Epidermal melanocyte (primary cell): ENCODE results near the gene MKX.

Experiments
- DNase-seq: peaks from one replicate; pipeline ENCODE4 v3.0.0; 2011; ENCODE audit warnings: low spot score; ENCODE audit not compliant: insufficient read length

The MKX gene, protein sequence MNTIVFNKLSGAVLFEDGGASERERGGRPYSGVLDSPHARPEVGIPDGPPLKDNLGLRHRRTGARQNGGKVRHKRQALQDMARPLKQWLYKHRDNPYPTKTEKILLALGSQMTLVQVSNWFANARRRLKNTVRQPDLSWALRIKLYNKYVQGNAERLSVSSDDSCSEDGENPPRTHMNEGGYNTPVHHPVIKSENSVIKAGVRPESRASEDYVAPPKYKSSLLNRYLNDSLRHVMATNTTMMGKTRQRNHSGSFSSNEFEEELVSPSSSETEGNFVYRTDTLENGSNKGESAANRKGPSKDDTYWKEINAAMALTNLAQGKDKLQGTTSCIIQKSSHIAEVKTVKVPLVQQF

GRCh38 chr10:27745732-27746396 is at the start of gene MKX:
Gene MKX (minus strand): TSS chr10:27745819. CDS start chr10:27743415, 2,404 bp downstream.
- DNase-seq, result no peak

- no peak for DNase-seq
Measured at GRCh38 chr10:27794157-27794556, 48.5 kb upstream of the MKX start.

- DNase-seq, result no peak
Measured at GRCh38 chr10:27792216-27792615, 46.6 kb upstream of the MKX start.

DNA sequence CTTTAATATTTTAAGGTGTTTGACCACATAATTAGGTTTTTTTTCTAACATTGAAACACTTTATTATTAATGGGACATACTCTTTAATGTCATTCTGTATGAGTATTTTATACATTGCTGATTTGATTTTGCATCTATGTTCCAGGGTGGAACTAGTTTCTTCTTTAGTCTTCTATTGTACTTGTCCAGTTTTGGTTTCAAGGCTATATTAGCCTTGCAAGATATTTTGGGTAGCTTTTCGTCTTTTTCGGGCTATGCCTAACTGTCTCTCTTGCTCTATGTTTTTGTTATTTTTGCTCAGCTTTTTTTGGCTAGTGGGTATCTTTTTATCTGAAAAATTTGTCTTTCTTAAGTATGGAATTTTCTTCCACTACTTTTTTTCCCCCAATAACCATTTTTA is 38.7 kb upstream of the MKX start:
- no peak for DNase-seq

DNA sequence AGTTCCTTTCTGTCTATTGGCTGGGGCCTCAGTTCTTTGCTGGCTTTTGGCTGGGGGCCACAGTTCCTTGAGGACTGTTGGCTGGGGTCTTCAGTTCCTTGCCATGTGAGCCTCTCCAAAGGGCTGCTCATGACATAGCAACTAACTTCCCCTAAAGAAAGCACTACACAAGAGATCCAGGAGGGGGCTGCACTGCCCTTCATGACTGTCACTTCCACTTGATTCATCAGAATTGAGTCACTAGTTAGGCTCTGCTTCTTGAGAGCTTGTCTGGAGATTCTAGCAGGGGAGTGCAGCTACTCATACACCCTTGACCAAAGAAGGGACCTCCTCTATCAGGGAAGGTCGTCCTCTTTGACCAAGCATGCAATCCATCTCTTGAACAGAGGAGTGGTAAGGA is 38.0 kb upstream of the MKX start:
- DNase-seq, result no peak

GRCh38 chr10:27779462-27780015 is 33.9 kb upstream of the MKX start:
- no peak for DNase-seq

GRCh38 chr10:27774831-27775230 is 29.2 kb upstream of the MKX start:
- no peak for DNase-seq

GRCh38 chr10:27771231-27771630 is 25.6 kb upstream of the MKX start:
- no peak for DNase-seq

- DNase-seq, result no peak
Measured at GRCh38 chr10:27770181-27770580, 24.6 kb upstream of the MKX start.

DNA sequence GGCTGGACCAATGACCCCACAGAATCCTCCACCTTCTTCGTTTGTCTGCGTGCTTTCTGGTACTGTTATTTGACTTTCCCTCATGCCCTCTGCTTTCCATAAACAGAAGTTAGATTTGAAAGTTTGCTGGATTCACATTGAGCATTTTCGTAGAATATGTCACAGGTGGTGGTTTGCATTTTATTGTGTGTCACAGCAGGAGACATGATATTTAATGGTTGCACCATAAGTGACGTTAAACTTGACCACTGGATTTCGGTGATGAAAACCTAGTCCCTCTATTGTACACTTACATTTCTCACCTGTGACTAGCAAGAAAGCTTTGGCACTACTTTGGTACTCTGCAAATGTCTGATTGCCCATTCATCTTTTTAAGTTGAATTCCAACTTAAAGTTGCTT is 15.2 kb upstream of the MKX start:
- DNase-seq, result no peak

DNA sequence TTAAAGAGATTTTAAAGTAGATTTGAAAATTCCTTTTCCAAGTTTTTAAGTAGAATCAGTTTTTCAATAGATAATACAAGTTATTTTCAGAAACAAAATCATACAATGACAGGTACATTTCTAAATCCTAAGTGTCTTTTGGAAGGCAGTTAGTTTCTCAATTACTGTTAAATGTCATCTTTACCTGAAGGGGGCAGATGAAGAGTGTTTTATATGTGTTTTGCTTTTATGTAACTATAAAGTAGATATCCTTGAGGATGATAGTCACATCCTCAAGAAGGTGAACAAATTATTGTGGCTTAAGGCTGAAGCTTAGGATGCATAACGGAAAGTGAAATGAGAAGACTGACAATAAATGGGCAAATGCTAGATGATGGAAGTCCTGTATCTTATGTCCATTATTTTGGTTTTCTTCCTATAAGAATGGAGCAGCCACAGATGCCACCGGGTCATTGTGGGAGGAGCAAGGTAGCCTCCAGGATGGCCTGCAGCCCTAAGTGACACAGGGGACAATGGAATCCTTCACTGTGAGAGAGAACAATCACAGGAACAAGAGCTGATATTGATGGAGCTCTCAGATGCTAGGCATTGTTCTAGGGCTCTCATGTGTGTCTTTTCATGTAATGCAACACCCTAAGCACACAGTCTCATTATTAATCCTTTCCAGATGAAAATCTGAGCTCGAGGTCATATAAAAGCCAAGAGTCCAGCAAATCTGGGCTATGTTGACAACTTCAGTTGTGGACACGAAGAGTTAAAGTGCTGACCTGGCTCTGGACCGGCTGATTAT is 14.1 kb upstream of the MKX start:
- no peak for DNase-seq

DNA sequence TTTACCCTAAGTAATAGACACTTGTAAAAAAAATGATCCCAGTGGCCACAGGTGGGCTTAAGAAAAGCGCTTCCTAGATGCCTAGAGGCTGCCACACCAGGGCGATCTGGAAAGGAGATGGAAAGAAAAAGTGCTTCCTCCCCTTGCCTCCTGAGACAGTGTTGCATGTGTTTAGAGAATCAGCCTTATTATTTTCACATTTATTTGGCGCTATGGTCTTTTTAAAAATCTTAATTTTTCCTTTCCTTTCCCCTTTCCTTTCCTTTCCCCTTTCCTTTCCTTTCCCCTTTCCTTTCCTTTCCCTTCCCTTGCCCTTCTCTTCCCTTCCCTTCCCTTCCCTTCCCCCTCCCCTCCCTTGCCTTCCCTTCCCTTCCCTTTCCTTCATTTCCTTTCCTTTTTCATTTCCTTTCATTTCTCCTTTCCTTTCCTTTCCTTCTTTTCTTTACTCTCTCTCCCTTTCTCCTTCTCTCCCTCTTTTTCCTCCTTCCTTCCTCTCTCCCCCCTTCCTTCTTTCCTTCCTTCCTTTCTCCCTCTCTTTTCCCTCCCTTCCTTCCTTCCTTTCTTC is 7.1 kb upstream of the MKX start:
- DNase-seq, result no peak

- DNase-seq, result no peak
Measured at GRCh38 chr10:27748601-27749000, 3.0 kb upstream of the MKX start.

- no peak for DNase-seq
Measured at GRCh38 chr10:27747096-27747451, 1.5 kb upstream of the MKX start.

- DNase-seq, result no peak
Measured at GRCh38 chr10:27746397-27747095, 927 bp upstream of the MKX start.

- no peak for DNase-seq
Measured at GRCh38 chr10:27744802-27745731, 552 bp downstream of the MKX start.

- DNase-seq, result no peak
Measured at GRCh38 chr10:27743877-27744801, 1.5 kb downstream of the MKX start.

GRCh38 chr10:27743012-27743876 is 2.4 kb downstream of the MKX start:
- no peak for DNase-seq
